Pons (tissue), 1 donor: ENCODE data around the gene DYRK3.
"Not testable (repeated sequence)": the region's sequence is repeated elsewhere in the genome, so short reads cannot be mapped to it uniquely, and the experiment has no call there.

Source experiments
- DNase-seq: peaks from one replicate; pipeline ENCODE4 v3.0.0-alpha.2; 2016; ENCODE audit warnings: low spot score

Gene DYRK3

GRCh38 chr1:206631085-206631509 lies 4.2 kb upstream of the DYRK3 start:
- DNase-seq: peak; percentile 50

GRCh38 chr1:206633708-206634121 lies 1.6 kb upstream of the DYRK3 start:
- no peak for DNase-seq

- peak; percentile 93 for DNase-seq
Observed at GRCh38 chr1:206634365-206635079, 814 bp upstream of the DYRK3 start.

GRCh38 chr1:206635978-206636345 lies 626 bp downstream of the DYRK3 start:
- no peak for DNase-seq

GRCh38 chr1:206636671-206637070 lies 1.3 kb downstream of the DYRK3 start:
- DNase-seq: no peak

GRCh38 chr1:206637605-206638004 lies 2.3 kb downstream of the DYRK3 start:
- DNase-seq: no peak

- not testable (repeated sequence) for DNase-seq
Observed at GRCh38 chr1:206642074-206642473, 6.7 kb downstream of the DYRK3 start.

- no peak for DNase-seq
Observed at GRCh38 chr1:206643118-206643698, 7.9 kb downstream of the DYRK3 start.

GRCh38 chr1:206646504-206646903 lies 11.2 kb downstream of the DYRK3 start:
- no peak for DNase-seq

GRCh38 chr1:206647224-206647623 lies 11.9 kb downstream of the DYRK3 start:
- DNase-seq: no peak

GRCh38 chr1:206649261-206649921 lies 14.1 kb downstream of the DYRK3 start:
- no peak for DNase-seq

- DNase-seq: no peak
Observed at GRCh38 chr1:206651014-206651413, 15.7 kb downstream of the DYRK3 start.

- DNase-seq: peak; percentile 26
Observed at GRCh38 chr1:206651958-206652890, 16.9 kb downstream of the DYRK3 start.

- DNase-seq: no peak
Observed at GRCh38 chr1:206653715-206654459, 18.6 kb downstream of the DYRK3 start.

- no peak for DNase-seq
Observed at GRCh38 chr1:206654828-206655227, 19.5 kb downstream of the DYRK3 start.

- DNase-seq: no peak
Observed at GRCh38 chr1:206655471-206655882, 20.1 kb downstream of the DYRK3 start.

- DNase-seq: no peak
Observed at GRCh38 chr1:206656936-206657335, 21.6 kb downstream of the DYRK3 start.

- no peak for DNase-seq
Observed at GRCh38 chr1:206657751-206658150, 22.4 kb downstream of the DYRK3 start.

GRCh38 chr1:206658264-206658980 lies 23.1 kb downstream of the DYRK3 start:
- DNase-seq: no peak

GRCh38 chr1:206658981-206659273 lies 23.6 kb downstream of the DYRK3 start:
- DNase-seq: no peak

GRCh38 chr1:206660136-206660535 lies 24.8 kb downstream of the DYRK3 start:
- no peak for DNase-seq
